ENCODE results near the gene DNAH6. TPM values are rescaled to one million over a fixed set of nuclear protein-coding genes. Genes with fewer than 3 reads are reported as not detected.

Gene DNAH6
- total and polyA plus RNA-seq, 9 of the 15 experiments (the other 6 are each of a cell fraction or from before 2014, with no cell fraction given) = 0.01 to 0.04 (median 0.01) TPM; not detected in 5

GRCh38 chr2:84498150-84498799, 18.0 kb upstream of the DNAH6 start:
- H3K27ac ChIP-seq (ENCODE audit: extremely low read depth, low read depth, low read length) = no peak overlapping the region
- no peak overlapping the region for H3K4me3 ChIP-seq
- 0 out of 5 replicates have a peak, but pooled peaks cover 0 to 3% of the 10 kb centered on the region in 2 experiments for H3K27me3 ChIP-seq (ENCODE audit: control insufficient read depth in 2 of 2, insufficient read depth in 2 of 2, low read length in 2 of 2)
- DNase-seq (ENCODE audit: extremely low read depth in 1 of 4, low spot score in 3 of 4) = no peak
- ChIA-PET POLR2A (interaction anchor here (0.6 kb wide), 1 partner anchor 420 kb away, joined by 3 read pairs; no protein-coding TSS in a partner anchor), CTCF (ENCODE audit: low intra/inter-chr PET ratio) (no interaction called here)
- H4K20me1 ChIP-seq (replicated peaks; ENCODE audit: control insufficient read depth, insufficient read depth, low read length) = no peaks in the 10 kb centered on the region; the same call in 1 of the 2 replicates
- no peaks in the 10 kb centered on the region for H3K36me3 ChIP-seq (ENCODE audit: control insufficient read depth, insufficient read depth, low read length)
- intact Hi-C loops (cut with micrococcal nuclease) = loop anchor here (5.0 kb wide), 1 partner anchor 384 kb away; the partner anchor contains the start of gene TRABD2A
- H3K9me3 ChIP-seq (replicated peaks; ENCODE audit: control insufficient read depth, insufficient read depth, low read depth, low read length) = no peaks in the 10 kb centered on the region
- no peak overlapping the region for H3K4me2 ChIP-seq (ENCODE audit: insufficient read depth, low read length)
- BruUV-seq (replicated peaks) = no TSS peak
- no peaks in the 10 kb centered on the region for H3K9me1 ChIP-seq (ENCODE audit: control insufficient read depth, insufficient read depth, low read length)
- in situ Hi-C loops (cut with MboI) = loop anchor here (5.0 kb wide), 2 partner anchors 369 to 429 kb away; no protein-coding TSS in a partner anchor
- no peaks in the 10 kb centered on the region for H3K4me1 ChIP-seq (replicated peaks in 1 of 2; ENCODE audit: control insufficient read depth in 2 of 2, insufficient read depth in 2 of 2, low read length in 2 of 2)
- no peaks in the 10 kb centered on the region for H3K79me2 ChIP-seq (ENCODE audit: control insufficient read depth, insufficient read depth, low read length)
- TF ChIP-seq, protein P1, sequence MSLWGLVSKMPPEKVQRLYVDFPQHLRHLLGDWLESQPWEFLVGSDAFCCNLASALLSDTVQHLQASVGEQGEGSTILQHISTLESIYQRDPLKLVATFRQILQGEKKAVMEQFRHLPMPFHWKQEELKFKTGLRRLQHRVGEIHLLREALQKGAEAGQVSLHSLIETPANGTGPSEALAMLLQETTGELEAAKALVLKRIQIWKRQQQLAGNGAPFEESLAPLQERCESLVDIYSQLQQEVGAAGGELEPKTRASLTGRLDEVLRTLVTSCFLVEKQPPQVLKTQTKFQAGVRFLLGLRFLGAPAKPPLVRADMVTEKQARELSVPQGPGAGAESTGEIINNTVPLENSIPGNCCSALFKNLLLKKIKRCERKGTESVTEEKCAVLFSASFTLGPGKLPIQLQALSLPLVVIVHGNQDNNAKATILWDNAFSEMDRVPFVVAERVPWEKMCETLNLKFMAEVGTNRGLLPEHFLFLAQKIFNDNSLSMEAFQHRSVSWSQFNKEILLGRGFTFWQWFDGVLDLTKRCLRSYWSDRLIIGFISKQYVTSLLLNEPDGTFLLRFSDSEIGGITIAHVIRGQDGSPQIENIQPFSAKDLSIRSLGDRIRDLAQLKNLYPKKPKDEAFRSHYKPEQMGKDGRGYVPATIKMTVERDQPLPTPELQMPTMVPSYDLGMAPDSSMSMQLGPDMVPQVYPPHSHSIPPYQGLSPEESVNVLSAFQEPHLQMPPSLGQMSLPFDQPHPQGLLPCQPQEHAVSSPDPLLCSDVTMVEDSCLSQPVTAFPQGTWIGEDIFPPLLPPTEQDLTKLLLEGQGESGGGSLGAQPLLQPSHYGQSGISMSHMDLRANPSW (CRISPR knock-in tag; IDR thresholded peaks at IDR 0.05) = no peak
- TF ChIP-seq ZBTB2 (IDR thresholded peaks at IDR 0.05) (no peak), CHAMP1 (IDR thresholded peaks at IDR 0.05) (no peak), PTBP1 (IDR thresholded peaks at IDR 0.05; ENCODE audit: low read depth, low read length) (no peak), ZNF133 (CRISPR knock-in tag; IDR thresholded peaks at IDR 0.05) (no peak), NFATC3 (IDR thresholded peaks at IDR 0.05) (no peak), CAMTA2 (CRISPR knock-in tag; conservative IDR thresholded peaks at IDR 0.05) (no peak), PYGO2 (tag; IDR thresholded peaks at IDR 0.05) (no peak)
- ATAC-seq = no peak
- no peak overlapping the region for H3K9ac ChIP-seq (ENCODE audit: insufficient read depth in 1 of 2, low read depth in 2 of 2, low read length in 2 of 2)
- H2AFZ ChIP-seq (ENCODE audit: low read depth, low read length) = no peak overlapping the region
- no peak for FAIRE-seq
